Loucy (cell line): Measurements from ENCODE around the gene MYO18B.

ENCODE experiments used
- H2AFZ ChIP-seq: fragments of 200-600 bp; sonication (generic); 2 replicates; pipeline ENCODE4 v1.6.0; 2016; ENCODE audit warnings: antibody characterized with exemption, mild to moderate bottlenecking, low read length, moderate library complexity
- H3F3A ChIP-seq: fragments of 200-600 bp; 2 replicates; pipeline ENCODE4 v1.6.0; 2016; ENCODE audit warnings: antibody characterized with exemption, low read depth, mild to moderate bottlenecking
- H3K27me3 ChIP-seq: fragments of 200-600 bp; sonication (generic); 2 replicates; pipeline ENCODE4 v1.6.1; 2014; ENCODE audit warnings: low read length, mild to moderate bottlenecking; ENCODE audit not compliant: insufficient read depth, poor library complexity, severe bottlenecking
- H3K36me3 ChIP-seq: fragments of 200-600 bp; sonication (generic); 2 replicates; pipeline ENCODE4 v1.6.1; 2016; ENCODE audit warnings: low read length; ENCODE audit not compliant: insufficient read depth
- H3K4me1 ChIP-seq: fragments of 200-600 bp; sonication (generic); 2 replicates; pipeline ENCODE4 v1.5.1; 2014; ENCODE audit warnings: low read length, mild to moderate bottlenecking; ENCODE audit not compliant: insufficient read depth, poor library complexity, severe bottlenecking
- H3K4me2 ChIP-seq: fragments of 200-600 bp; sonication (generic); 2 replicates; pipeline ENCODE4 v1.6.0; 2014; ENCODE audit warnings: antibody characterized with exemption, low read length, low read depth, mild to moderate bottlenecking; ENCODE audit not compliant: poor library complexity, severe bottlenecking
- H3K4me3 ChIP-seq: fragments of 200-600 bp; sonication (generic); 2 replicates; pipeline ENCODE4 v1.5.1; 2014; ENCODE audit warnings: low read length, mild to moderate bottlenecking, mixed read lengths; ENCODE audit not compliant: poor library complexity, severe bottlenecking
- H3K79me2 ChIP-seq: fragments of 200-600 bp; sonication (generic); 2 replicates; pipeline ENCODE4 v1.6.1; 2014; ENCODE audit warnings: low read length; ENCODE audit not compliant: insufficient read depth
- H3K9ac ChIP-seq: fragments of 200-600 bp; sonication (generic); 2 replicates; pipeline ENCODE4 v1.6.0; 2014; ENCODE audit warnings: mild to moderate bottlenecking, low read depth, low read length, moderate library complexity; ENCODE audit not compliant: poor library complexity, severe bottlenecking
- H3K9me2 ChIP-seq: fragments of 200-600 bp; sonication (generic); replicated peaks from 2 replicates; pipeline ENCODE4 v1.6.1; 2016; ENCODE audit warnings: low read depth, low read length, mixed read lengths
- H3K9me3 ChIP-seq: fragments of 200-600 bp; sonication (generic); 2 replicates; pipeline ENCODE4 v1.6.1; 2014; ENCODE audit warnings: mild to moderate bottlenecking, antibody characterized with exemption, low read length, low read depth; ENCODE audit not compliant: insufficient read depth
- H4K20me1 ChIP-seq: fragments of 200-600 bp; sonication (generic); 2 replicates; pipeline ENCODE4 v1.6.0; 2014; ENCODE audit warnings: antibody characterized with exemption, low read length, mild to moderate bottlenecking; ENCODE audit not compliant: insufficient read depth, poor library complexity, severe bottlenecking
- CTCF ChIP-seq: fragments of 200-600 bp; sonication (generic); conservative IDR thresholded peaks from 2 replicates; pipeline ENCODE4 v1.5.1; 2014; ENCODE audit warnings: mild to moderate bottlenecking, antibody characterized with exemption, low read length
- EZH2phosphoT487 ChIP-seq: fragments of 200-600 bp; IDR thresholded peaks from 2 replicates; pipeline ENCODE4 v1.6.1; 2018; ENCODE audit warnings: antibody characterized with exemption, mild to moderate bottlenecking, moderate library complexity, borderline replicate concordance

The MYO18B gene

DNA sequence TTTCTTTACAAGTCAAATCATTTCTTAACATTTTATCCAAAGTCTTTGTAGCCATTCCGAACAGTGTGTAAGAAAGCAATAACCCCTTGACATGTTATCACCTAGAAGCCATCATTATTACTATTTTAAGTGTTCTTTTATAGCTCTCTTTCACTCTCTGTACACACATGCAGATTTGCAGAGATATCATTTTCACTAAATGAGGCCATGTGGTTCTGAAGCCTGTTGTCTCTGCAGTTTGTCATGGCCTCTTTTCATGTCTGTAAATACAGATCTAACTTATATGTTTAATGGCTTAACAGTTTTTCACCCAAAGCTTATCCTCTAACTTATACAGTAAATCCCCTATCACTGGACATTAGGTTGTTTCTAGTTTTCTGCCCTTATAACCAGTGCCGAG, 166.8 kb downstream of the MYO18B start:
- no peak for TF ChIP-seq EZH2phosphoT487
- no peak for TF ChIP-seq CTCF
- Histone ChIP-seq H3K36me3 (no peaks in the 10 kb centered on the region), H3K79me2 (no peaks in the 10 kb centered on the region), H2AFZ (no peak overlapping the region), H4K20me1 (no peaks in the 10 kb centered on the region), H3K4me1 (no peaks in the 10 kb centered on the region), H3K9me2 (no peaks in the 10 kb centered on the region), H3F3A (no peaks in the 10 kb centered on the region), H3K4me3 (no peak overlapping the region), H3K9ac (no peak overlapping the region), H3K27me3 (no peaks in the 10 kb centered on the region), H3K9me3 (no peaks in the 10 kb centered on the region), H3K4me2 (no peak overlapping the region)

GRCh38 chr22:25909614-25910387, 167.8 kb downstream of the MYO18B start:
- H3K9ac ChIP-seq = no peak overlapping the region
- TF ChIP-seq EZH2phosphoT487 (no peak), CTCF (no peak)
- H3K79me2 ChIP-seq = no peaks in the 10 kb centered on the region
- H3K4me2 ChIP-seq = no peak overlapping the region
- H3F3A ChIP-seq = no peaks in the 10 kb centered on the region
- H3K4me3 ChIP-seq = no peak overlapping the region
- no peaks in the 10 kb centered on the region for H3K27me3 ChIP-seq
- no peaks in the 10 kb centered on the region for H3K36me3 ChIP-seq
- no peaks in the 10 kb centered on the region for H3K4me1 ChIP-seq
- no peaks in the 10 kb centered on the region for H3K9me3 ChIP-seq
- no peak overlapping the region for H2AFZ ChIP-seq
- H4K20me1 ChIP-seq = no peaks in the 10 kb centered on the region
- no peaks in the 10 kb centered on the region for H3K9me2 ChIP-seq

DNA sequence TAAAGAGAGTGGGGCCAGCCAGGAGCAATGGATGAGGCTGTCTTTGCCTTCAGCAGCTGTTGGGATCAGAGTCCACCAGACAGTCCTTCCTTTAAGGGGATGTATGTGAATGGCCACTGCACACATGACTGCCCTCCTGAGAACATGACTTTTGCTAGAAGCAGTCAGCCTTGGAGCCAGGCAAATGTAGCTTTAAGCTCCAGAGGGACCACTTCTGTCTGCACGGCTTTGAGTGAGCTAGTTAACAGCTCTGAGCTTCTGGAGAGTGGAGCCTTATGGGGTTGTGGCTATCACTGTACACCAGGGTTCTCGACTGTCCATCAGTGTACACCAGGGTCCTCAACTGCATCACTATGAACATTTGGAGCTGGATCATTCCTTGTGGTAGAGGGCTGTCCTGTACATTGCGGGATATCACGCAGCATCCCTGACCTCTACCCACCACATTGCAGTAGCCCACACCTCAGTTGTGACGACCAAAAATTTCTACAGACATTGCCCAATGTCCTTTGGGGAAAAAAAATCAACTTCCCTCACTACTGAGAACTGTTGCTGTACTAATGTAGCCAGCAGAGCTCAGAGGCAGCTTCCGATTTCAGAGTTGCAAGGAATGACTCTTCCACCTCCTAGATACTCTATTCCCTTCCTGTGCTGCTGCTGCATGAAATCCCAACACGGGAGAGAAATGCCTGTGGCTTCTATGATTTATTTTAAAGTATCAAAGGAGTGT, 169.4 kb downstream of the MYO18B start:
- Histone ChIP-seq H3F3A (no peaks in the 10 kb centered on the region), H3K9ac (no peak overlapping the region), H3K79me2 (no peaks in the 10 kb centered on the region), H4K20me1 (no peaks in the 10 kb centered on the region), H3K4me2 (no peak overlapping the region), H3K4me1 (no peaks in the 10 kb centered on the region), H3K36me3 (no peaks in the 10 kb centered on the region), H3K9me2 (no peaks in the 10 kb centered on the region), H3K9me3 (no peaks in the 10 kb centered on the region), H3K4me3 (no peak overlapping the region), H3K27me3 (no peaks in the 10 kb centered on the region), H2AFZ (no peak overlapping the region)
- TF ChIP-seq EZH2phosphoT487 = no peak
